HepG2 (cell line): ENCODE results near the gene IL1RAPL1. TPM values are rescaled to one million over a fixed set of nuclear protein-coding genes. Genes with fewer than 3 reads are reported as not detected.

Experiments
- ATAC-seq: fragments of 200-7000 bp; cut with Tn5 transposase; 3 replicates; pipeline ENCODE4 v1.9.1; 2020; ENCODE audit warnings: mild to moderate bottlenecking, moderate library complexity
- BruUV-seq: library from RNA; stranded (reverse); fragments of 400-500 nt; replicated peaks from 2 replicates; lab custom pipeline; 2021; lab: Mats Ljungman, UMichigan
- CTCF ChIA-PET: fragments of 300-600 bp; formaldehyde crosslinking; extraction: SDS; loops from one replicate; lab custom pipeline; 2021; ENCODE audit warnings: low total read pairs, inconsistent platforms, low intra/inter-chr PET ratio; lab: Yijun Ruan, JAX
- POLR2A ChIA-PET: fragments of 350-600 bp; sonication (Branson Sonifier 250); formaldehyde crosslinking; loops from one replicate; lab custom pipeline; 2020; ENCODE audit warnings: antibody characterized with exemption, inconsistent platforms; lab: Yijun Ruan, JAX
- DNase-seq: peaks from one replicate; pipeline ENCODE4 v3.0.0-alpha.2; 2015; ENCODE audit warnings: low spot score
- FAIRE-seq: peaks from 3 replicates; lab custom pipeline; 2011; peaks lifted over from hg19 to GRCh38; lab: Jason Lieb, UNC
- H2AFZ ChIP-seq: one replicate; pipeline ENCODE4 v1.6.1; 2011; ENCODE audit warnings: low read length, inconsistent platforms
- H3K27ac ChIP-seq: fragments of 300-600 bp; 3 replicates; pipeline ENCODE4 v1.8.0; 2011; ENCODE audit warnings: mixed run types, mild to moderate bottlenecking, mixed read lengths, low read length, inconsistent platforms; ENCODE audit not compliant: insufficient read depth; ENCODE audit errors: extremely low read length
- H3K27me3 ChIP-seq, 2 experiments: fragments of 200-600 bp in 1 of 2; 2 replicates in 1 of 2; 3 replicates in 1 of 2; pipeline versions ENCODE4 v1.6.0 to v1.8.0; 2011; ENCODE audit warnings: low read length in 2 of 2, mild to moderate bottlenecking in 2 of 2, moderate library complexity in 2 of 2, inconsistent platforms in 1 of 2; ENCODE audit not compliant: insufficient read depth in 2 of 2, control insufficient read depth in 1 of 2
- H3K36me3 ChIP-seq, 2 experiments: fragments of 200-600 bp in 1 of 2; replicated peaks in 1 of 2; 2 replicates in 1 of 2; 3 replicates in 1 of 2; pipeline versions ENCODE4 v1.5.1 to v1.8.0; 2011; ENCODE audit warnings: low read length in 2 of 2, inconsistent platforms in 1 of 2; ENCODE audit not compliant: insufficient read depth in 2 of 2, control insufficient read depth in 1 of 2
- H3K4me1 ChIP-seq: 2 replicates; pipeline ENCODE4 v1.5.1; 2012; ENCODE audit warnings: low read length, inconsistent platforms; ENCODE audit not compliant: insufficient read depth
- H3K4me2 ChIP-seq: 2 replicates; pipeline ENCODE4 v1.6.0; 2011; ENCODE audit warnings: low read depth, low read length, inconsistent platforms
- H3K4me3 ChIP-seq, 3 experiments: fragments of 200-600 bp in 1 of 3; sonication (generic), shearing (Covaris generic) in 1 of 3; replicated peaks in 1 of 3; 2 replicates each; pipeline ENCODE4 v1.5.1; 2011 to 2016; ENCODE audit warnings: low read length in 3 of 3, inconsistent platforms in 2 of 3, low read depth in 2 of 3, mild to moderate bottlenecking in 2 of 3, control low read depth in 1 of 3, mixed read lengths in 1 of 3; ENCODE audit not compliant: insufficient read depth in 1 of 3
- H3K79me2 ChIP-seq: one replicate; pipeline ENCODE4 v1.6.1; 2011; ENCODE audit warnings: low read length, inconsistent platforms; ENCODE audit not compliant: insufficient read depth
- H3K9ac ChIP-seq: 2 replicates; pipeline ENCODE4 v1.6.0; 2011; ENCODE audit warnings: mild to moderate bottlenecking, low read depth, low read length, inconsistent platforms; ENCODE audit not compliant: insufficient read depth
- H3K9me3 ChIP-seq: 2 replicates; pipeline ENCODE4 v1.5.1; 2012; ENCODE audit warnings: mild to moderate bottlenecking, low read length
- H4K20me1 ChIP-seq: 2 replicates; pipeline ENCODE4 v1.6.0; 2011; ENCODE audit warnings: inconsistent platforms, mild to moderate bottlenecking, low read length, moderate library complexity; ENCODE audit not compliant: insufficient read depth
- LRRFIP1 ChIP-seq: sonication (generic); formaldehyde crosslinking; conservative IDR thresholded peaks from 2 replicates; pipeline ENCODE4 v1.4.0; 2020; ENCODE audit warnings: missing genetic modification reagents
- SETDB1 ChIP-seq: sonication (generic); formaldehyde crosslinking; IDR thresholded peaks from 2 replicates; pipeline ENCODE4 v1.5.1; 2020; ENCODE audit warnings: missing genetic modification reagents, mild to moderate bottlenecking, borderline replicate concordance
- SMARCC2 ChIP-seq: fragments of 450-650 bp; IDR thresholded peaks from 2 replicates; pipeline ENCODE4 v1.6.1; 2017; ENCODE audit warnings: antibody characterized with exemption, mild to moderate bottlenecking
- ZNF607 ChIP-seq: sonication (generic); formaldehyde crosslinking; IDR thresholded peaks from 2 replicates; pipeline ENCODE4 v1.5.1; 2020; ENCODE audit warnings: missing genetic modification reagents, mild to moderate bottlenecking, borderline replicate concordance
- ZNF775 ChIP-seq: sonication (generic); formaldehyde crosslinking; IDR thresholded peaks from 2 replicates; pipeline ENCODE4 v1.4.0; 2020; ENCODE audit warnings: missing genetic modification reagents, mild to moderate bottlenecking, moderate library complexity, borderline replicate concordance
- WGBS: methylation state at CpG from one replicate; pipeline ENCODE4 v1.1.6; 2017; ENCODE audit warnings: low lambda C conversion rate; 5-methylcytosine and 5-hydroxymethylcytosine counted together
- in situ Hi-C: cut with HindIII; loops from 2 replicates; pipeline ENCODE4 v1.10.0; 2017; ENCODE audit warnings: low pct_unique_long_range_greater_than_20kb; ENCODE audit not compliant: extremely low pct_ligation_motif_present
- intact Hi-C: fragments of 100-400 bp; cut with micrococcal nuclease; formaldehyde crosslinking; loops from one replicate; pipeline ENCODE4 v1.10.0; 2022; ENCODE audit not compliant: unreplicated experiment
- polyA plus RNA-seq, 8 experiments: library from polyadenylated mRNA; depleted of rRNA in 3 of 8; stranded (reverse) in 7 of 8; unstranded in 1 of 8; fragments of >200 nt; fragmentation: Illumina TruSeq in 4 of 8; extraction: Trizol in 4 of 8; gene quantifications; 2 replicates each; pipeline versions ENCODE4 v1.2.1 to v1.2.3, GENCODE V29; 2011 to 2016; ENCODE audit warnings: low read depth in 4 of 8, missing spikeins in 1 of 8, mixed read lengths in 1 of 8; ENCODE audit not compliant: insufficient read depth in 1 of 8
- total RNA-seq, 5 experiments: library from RNA; depleted of rRNA; stranded (reverse); fragments of >200 nt; fragmentation: Illumina TruSeq; extraction: Trizol; gene quantifications; 2 replicates each; pipeline ENCODE4 v1.2.3, GENCODE V29; 2016; ENCODE audit warnings: low read depth in 1 of 5
- TF ChIP-seq, protein P1 (sequence below): sonication (generic); formaldehyde crosslinking; IDR thresholded peaks from 2 replicates; pipeline ENCODE4 v1.8.0; 2022; ENCODE audit warnings: missing genetic modification reagents, mild to moderate bottlenecking, borderline replicate concordance
- TF ChIP-seq, protein P2 (sequence below): IDR thresholded peaks from 2 replicates; pipeline ENCODE4 v1.6.1; 2016; ENCODE audit warnings: low read depth, control low read depth

IL1RAPL1 gene
- total and polyA plus RNA-seq, 2 of the 13 experiments (the other 11 are each of a cell fraction or from before 2014, with no cell fraction given) = 0.04 TPM; not detected in 1

- Histone ChIP-seq H3K79me2 (no peaks in the 10 kb centered on the region), H3K9me3 (no peaks in the 10 kb centered on the region), H2AFZ (no peak overlapping the region), H3K4me3 (no peak overlapping the region), H3K4me2 (no peak overlapping the region), H4K20me1 (no peaks in the 10 kb centered on the region), H3K36me3 (no peaks in the 10 kb centered on the region), H3K27ac (no peak overlapping the region), H3K27me3 (no peaks in the 10 kb centered on the region)
- CTCF ChIA-PET = no interaction called here
- POLR2A ChIA-PET = no interaction called here
- in situ Hi-C loops (no loop called here), intact Hi-C loops (no loop called here)
- DNase-seq = no peak
- TF ChIP-seq LRRFIP1 (no peak), ZNF607 (CRISPR knock-in tag) (no peak), ZNF775 (CRISPR knock-in tag) (no peak), SETDB1 (CRISPR knock-in tag) (no peak), SMARCC2 (no peak)
- TF ChIP-seq, protein P1, sequence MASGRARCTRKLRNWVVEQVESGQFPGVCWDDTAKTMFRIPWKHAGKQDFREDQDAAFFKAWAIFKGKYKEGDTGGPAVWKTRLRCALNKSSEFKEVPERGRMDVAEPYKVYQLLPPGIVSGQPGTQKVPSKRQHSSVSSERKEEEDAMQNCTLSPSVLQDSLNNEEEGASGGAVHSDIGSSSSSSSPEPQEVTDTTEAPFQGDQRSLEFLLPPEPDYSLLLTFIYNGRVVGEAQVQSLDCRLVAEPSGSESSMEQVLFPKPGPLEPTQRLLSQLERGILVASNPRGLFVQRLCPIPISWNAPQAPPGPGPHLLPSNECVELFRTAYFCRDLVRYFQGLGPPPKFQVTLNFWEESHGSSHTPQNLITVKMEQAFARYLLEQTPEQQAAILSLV (CRISPR knock-in tag) = no peak
- TF ChIP-seq, protein P2, sequence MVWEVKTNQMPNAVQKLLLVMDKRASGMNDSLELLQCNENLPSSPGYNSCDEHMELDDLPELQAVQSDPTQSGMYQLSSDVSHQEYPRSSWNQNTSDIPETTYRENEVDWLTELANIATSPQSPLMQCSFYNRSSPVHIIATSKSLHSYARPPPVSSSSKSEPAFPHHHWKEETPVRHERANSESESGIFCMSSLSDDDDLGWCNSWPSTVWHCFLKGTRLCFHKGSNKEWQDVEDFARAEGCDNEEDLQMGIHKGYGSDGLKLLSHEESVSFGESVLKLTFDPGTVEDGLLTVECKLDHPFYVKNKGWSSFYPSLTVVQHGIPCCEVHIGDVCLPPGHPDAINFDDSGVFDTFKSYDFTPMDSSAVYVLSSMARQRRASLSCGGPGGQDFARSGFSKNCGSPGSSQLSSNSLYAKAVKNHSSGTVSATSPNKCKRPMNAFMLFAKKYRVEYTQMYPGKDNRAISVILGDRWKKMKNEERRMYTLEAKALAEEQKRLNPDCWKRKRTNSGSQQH (CRISPR knock-in tag) = no peak
- TF ChIP-seq, all 625 proteins: peak for 0
- no peaks in the 10 kb centered on the region for H3K4me1 ChIP-seq
- H3K9ac ChIP-seq = no peak overlapping the region
- no TSS peak for BruUV-seq
- ATAC-seq = no peak
- FAIRE-seq = no peak
- 0% methylated on average over 5 of the region's 5 CpGs for WGBS
Observed at GRCh38 chrX:29666366-29666765, 1079.1 kb downstream of the IL1RAPL1 start.
